NCI-H146 (cell line): ENCODE results near the gene DAB1.
A peak's percentile ranks its signal among the peaks of the same experiment; 100 is the strongest.

Experiments
- DNase-seq: peaks from one replicate; lab custom pipeline; 2025; lab: John Stamatoyannopoulos, UW

DAB1 gene

DNA sequence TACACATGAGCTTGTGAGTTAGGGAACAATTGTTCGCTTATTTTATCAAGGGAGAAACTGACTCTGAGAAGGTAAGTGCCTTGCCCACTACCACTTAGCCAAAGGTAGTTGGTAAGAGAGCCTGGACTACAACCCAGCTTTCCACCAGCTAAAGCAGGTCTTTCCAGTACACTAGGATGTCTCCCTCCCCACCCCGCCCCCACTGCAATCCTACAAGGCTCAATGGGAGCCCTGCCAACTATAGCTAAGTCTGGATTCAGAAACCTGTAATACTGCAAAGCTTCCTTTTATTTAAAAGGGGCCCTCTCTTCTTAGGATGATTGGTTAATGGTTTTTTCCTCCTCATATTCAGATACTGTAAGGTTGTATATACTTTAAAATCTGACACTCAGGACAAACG lies 356.0 kb downstream of the DAB1 start:
- DNase-seq: no peak

DNA sequence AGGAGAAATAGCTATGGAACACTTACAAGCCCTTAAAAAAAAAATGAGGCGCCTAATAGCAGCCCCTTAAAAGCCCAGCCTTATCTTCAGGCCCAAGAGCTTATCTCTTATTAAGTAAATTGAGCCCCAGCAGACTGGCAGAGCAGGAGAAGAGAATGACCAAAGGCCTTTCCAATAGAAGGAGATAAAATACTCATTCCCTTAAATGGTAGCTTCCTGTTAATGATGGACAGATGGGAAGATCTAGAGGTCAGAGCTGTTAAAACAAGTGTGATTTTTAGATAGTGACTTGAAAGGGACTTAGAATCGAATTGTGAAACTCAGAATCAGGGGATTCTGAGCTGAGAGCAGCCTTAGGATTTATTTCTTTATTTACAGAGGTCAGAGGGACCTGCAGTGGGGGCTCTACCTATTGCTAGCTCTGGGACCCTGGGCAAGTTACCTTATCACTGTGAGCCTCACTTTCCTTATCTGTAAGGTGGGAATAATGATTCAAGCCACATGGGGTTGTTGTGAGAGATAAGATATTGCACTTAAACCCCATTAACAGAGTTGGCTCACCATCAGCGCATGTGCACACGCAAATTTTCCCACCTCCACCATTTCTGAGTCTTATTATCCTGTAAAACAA lies 356.8 kb downstream of the DAB1 start:
- DNase-seq: no peak

DNA sequence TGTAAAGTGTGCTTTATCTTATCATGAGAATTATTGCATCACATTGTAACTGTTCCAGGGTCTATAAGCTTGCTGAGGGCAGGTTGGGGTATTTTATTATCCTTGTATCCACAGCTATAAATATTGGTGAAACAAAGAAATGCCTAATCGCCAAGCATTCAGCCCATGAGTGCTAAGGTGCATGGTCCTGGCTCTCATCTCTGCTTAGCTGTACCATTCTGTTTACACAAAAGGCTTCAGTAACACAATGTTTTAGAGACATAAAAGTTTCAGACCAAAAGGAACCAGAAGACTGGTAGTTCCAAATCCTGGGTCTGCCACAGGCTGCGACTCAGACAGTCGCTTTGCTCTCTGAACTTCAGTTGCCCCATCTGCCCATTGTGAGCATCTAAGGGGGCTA lies 358.4 kb downstream of the DAB1 start:
- no peak for DNase-seq

DNA sequence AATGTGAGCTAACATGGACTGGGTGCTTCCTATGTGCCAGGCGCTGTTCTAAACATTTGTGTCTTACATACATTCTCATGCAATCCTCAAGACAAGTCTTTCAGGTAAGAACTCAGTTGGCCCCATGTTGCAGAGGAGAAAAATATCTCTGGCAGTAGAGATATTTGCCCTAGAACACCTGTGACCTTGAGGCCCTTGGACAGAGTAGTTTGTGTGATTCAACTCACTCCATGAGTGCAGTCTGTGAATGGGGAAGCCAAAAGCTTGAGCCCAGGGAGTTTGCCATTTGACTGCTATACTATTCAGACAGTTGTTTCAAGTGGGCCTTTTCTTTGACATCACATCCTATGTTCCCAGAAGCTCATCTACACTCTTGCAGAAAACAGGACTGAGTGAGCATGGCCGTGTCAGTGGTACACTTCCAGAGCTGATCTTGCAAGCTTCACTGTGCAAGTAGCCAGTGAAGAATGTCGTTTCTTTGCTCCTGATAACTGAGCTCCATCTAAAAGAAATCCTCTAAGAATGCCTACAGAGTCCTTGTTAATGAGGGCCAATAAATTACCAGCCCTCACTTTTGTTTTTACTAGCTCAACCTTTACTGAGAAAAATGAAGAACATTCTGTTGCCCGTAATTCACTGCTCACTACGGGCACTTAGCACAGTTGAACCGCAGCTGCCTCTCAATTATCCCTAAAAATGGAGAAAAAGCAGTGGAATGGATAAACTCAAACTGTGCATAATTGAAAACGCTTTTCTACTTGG lies 359.3 kb downstream of the DAB1 start:
- no peak for DNase-seq

DNA sequence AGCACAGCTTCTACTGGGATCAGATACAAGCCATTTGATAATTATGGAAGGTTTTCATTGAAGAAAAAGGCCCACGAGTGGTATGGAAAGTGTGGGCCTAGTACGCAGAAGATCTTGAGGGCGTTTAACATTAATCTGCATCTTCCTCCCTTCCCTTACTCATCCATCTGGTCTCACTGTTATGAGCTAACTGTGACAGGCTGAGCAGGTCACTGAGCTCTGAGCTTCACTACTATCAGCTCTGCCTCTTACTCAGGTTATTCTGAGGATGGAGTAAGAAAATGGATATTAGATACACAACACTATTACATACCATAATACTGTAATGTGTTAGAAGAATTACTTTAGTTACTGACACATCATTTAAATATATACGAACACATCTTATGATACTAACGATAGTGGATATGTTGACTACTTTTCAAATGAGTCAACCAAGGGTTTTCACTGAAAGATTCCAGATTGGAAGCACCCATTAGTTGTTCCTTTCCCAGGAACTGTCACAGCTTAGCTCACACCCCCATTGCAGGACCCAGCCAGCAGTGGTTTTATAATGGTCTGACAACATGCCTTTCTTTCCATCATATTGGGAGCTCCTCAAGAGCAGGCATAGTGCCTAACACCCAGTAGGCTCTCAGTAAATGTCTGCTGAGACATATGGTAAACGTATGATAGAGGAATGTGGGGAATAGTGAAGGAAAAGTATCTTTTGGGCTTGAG lies 360.3 kb downstream of the DAB1 start:
- DNase-seq: no peak

DNA sequence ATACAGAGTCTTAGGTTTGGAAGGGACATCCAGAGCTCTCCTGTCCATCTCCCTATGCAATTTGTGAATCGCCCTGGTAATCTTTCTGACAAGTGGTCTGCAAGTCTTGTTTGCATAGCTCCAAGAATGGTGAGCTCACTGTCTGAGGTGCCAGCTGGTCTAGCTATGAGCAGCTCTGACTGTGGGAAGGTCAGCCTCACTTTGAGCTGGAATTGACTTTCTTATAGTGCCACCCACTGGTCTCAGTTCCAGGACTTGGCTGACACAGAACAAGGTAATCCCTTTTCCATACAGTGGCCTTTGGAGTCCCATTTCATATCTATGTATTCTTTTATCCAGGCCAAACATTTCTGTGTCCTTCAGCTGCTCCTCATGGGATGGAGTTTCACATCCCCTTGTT lies 362.5 kb downstream of the DAB1 start:
- peak; percentile 34 for DNase-seq

DNA sequence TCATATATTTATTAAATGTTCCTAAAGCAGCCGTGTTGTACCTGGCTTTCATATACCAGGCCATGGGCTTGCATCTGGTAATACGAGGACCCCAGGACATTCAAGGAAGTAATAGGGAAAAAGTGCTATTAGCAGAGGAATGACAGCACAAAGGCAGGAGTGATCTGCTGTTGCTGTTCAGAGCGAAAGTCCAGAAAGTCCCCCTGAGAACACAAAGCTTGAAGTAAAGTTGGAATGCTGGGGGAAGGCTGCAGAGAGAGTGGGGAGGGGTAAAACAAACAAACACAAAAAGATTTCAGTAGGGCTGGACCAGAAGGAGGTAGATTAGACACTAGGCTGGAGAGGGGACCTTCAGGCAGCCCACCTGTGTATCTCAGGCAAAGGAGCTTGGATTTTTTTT lies 363.4 kb downstream of the DAB1 start:
- DNase-seq: no peak

DNA sequence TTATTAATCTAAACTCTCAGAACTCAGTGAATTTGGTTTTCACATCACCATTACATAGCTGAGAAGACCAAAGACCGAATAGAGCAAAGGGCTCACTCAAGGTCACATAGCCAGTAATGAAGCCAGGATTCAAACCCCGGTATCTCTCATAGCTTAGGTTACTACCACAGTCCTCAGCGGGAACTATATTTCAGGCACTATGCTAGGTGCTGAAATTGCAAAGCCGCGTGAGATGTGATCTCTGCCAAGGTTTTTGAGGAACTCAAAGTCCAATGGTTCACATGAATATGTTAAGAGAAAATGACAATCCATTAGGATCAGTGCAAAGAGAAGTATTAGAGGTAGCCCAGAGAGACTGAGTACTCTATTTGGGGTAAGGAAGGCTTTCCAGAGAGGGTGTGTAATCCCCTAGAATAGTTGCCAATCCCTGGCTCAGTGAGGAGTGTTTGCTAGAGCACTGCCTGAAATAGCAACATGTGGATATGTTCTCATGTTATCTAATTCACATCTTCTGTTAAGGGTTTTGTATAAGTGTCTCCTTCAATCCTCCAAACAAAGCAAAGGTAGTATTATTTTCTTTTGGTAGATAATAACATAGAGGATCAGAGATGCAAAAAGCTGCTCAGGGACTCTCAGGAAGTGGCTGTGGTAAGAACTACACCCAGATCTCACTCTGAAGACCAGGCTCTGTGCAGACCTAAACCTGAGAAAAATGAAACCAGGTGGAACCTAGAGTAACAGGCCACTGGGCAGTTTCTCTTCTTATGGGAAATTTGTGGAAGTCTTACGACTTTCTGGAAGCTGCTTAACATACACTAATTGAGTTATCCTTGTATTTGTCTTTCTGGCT lies 365.0 kb downstream of the DAB1 start:
- DNase-seq: no peak

DNA sequence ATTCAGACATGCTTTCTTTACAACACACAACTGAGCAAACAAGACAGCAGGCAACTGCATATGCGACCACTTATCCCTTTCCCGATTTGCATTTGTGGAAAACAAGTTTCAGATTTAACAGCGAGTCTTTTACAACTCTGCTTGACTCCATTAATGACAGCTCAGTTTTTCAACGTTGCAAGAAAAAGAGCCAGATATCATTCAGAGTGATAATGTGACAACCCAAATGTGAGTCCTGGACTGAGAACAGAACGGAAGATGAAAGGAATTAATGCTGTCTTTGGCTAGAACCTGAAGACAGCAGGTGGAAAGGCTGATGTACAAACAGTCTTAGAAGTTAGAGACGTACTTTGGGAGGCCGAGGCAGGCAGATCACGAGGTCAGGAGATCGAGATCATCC lies 375.0 kb downstream of the DAB1 start:
- DNase-seq: no peak

DNA sequence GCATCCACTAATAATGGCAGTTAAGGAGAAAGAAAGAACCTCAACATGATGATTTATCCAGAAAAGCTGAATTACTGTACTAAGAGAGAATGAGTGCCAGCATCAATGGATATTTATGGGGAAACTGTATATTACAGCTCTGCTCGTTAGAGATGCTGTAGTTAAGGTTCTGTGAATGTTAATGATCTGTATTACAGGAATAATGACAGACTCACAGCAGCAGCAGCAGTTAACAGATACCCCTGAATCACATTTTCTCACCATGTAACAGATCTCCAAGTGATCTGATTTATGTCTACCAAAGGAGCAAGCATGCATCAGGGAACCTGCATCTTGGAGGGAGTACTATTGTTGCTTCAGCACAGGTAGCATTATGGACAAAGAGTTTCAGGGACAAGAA lies 377.4 kb downstream of the DAB1 start:
- no peak for DNase-seq

DNA sequence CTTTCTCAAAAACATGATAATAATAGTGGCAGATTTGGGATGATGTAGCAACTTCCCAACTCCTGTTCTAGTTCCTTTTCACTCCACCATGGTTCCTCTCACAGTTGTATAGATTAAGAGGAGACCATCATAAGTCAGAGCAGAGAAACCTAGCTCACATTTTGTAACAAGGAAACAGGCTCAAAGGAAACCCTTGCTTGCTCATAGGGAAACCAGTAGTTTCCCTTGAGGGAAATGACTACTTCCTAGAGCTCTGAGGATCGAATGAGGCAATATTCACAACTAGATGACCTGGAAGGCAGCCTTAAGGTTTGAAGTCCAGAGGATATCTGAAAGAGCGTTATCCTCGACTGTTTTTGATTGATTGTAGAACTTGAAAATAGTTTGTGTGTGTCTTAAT lies 382.0 kb downstream of the DAB1 start:
- DNase-seq: no peak

DNA sequence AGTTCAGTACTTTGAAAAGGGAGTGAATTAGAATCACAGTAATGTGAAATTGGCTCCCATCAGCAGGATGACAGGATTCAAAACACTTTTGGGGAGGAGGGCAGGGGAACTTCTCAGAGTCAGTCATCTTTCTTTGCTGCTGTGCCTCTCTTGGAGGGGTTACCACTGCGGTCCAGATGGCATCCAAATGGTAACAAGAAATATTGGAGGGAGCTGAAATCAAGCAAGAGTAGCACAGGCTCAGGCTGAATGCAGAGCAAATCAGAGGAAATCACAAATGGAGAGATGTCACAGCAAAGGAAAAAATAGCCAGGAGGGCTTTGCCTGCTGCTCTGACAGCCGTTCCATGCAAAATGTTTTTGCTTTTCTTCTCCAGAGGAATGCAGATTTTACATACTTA lies 383.0 kb downstream of the DAB1 start:
- no peak for DNase-seq

DNA sequence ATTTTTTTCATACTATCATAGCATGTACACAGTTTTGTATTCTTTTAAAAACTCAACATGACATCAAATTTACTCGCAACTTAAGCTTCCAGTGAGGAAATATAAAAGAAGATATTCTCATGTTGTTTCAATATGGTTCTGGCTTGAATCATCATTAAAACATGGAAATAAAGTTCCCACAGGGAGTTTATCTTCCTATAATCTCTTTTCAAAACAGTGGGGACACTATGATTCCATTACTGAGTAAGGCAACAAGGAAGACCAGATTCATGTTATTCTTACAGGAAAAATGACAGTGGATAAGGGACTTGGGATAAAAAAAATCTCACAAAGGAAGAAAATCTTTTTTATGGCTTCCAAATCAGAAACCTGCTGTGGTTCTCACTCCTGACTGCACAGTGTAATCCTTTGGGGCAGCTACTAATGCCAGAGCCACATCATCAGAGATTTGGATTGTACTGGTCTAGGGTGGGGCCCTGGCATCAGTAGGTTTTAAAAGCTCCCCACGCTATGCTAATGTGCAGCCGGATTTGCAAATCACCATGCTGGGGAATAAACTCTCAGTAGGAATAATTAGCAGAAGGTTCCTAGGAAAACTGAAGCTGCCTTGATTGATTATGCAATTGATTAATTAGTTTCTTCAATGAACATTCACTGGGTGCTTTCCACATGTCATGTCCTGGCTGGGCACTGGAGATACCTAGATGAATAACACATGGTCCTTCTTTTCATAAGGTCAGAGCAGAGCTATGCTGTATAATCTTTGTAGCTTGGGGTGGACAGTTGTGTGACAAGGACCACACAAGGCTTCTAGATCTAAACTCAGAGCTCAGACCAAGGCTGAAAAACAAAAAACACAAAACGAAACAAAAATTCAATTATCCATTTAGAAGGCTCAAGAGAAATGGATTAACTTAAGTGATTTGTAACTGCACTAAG lies 386.9 kb downstream of the DAB1 start:
- no peak for DNase-seq

DNA sequence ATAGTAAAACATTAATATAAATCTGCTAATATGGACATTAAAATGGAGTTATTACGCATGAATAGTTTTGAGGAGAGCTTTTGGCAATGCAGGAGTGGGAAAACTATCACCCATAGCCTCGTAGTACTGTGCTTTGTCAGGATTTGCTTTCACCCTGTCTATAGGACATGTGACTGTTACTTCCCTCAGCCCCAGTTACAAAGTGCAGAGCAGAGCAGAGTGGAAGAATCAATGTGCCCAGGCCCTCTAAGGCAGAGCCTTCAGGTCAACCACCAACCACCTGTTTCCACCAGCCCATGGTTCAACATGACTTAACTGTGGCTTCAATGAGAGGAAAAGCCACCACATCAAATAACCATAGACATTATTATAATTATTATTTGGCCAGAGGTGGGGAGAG lies 389.1 kb downstream of the DAB1 start:
- DNase-seq: no peak

DNA sequence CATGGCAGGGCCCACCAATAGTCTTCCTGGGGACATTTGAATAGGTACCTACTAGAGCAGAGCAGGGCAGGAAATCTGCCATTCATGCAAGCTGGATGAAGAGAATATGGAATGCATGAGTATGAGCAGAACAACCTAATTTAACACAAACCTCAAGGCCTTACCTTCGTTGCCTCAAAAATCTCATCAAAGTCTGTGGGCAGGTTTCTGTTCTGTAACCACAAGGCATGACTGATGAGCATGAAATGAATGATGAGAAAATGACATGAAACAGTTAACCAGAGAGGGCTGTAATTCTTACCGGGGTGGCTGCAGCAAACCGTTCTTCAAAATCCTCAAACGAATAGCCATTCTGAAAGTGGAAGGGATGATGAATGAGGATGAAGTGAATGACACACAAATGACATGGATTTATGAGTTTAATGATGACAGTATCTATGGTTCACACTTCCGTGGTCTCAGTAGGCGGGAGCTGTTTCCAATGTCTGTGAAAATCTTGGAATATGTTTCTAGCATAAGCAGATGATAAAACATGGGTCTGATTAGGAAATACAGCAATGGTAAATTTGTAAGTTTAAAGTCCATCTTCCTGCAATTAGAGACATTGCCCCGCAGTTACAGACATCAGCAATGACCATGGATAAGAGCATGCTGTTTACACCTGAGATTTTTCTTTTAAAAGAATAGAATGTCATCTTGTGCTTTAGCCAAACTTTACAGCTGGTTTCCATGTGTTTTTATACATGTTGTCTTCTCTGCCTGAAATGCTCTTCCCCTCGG lies 390.4 kb downstream of the DAB1 start:
- no peak for DNase-seq

DNA sequence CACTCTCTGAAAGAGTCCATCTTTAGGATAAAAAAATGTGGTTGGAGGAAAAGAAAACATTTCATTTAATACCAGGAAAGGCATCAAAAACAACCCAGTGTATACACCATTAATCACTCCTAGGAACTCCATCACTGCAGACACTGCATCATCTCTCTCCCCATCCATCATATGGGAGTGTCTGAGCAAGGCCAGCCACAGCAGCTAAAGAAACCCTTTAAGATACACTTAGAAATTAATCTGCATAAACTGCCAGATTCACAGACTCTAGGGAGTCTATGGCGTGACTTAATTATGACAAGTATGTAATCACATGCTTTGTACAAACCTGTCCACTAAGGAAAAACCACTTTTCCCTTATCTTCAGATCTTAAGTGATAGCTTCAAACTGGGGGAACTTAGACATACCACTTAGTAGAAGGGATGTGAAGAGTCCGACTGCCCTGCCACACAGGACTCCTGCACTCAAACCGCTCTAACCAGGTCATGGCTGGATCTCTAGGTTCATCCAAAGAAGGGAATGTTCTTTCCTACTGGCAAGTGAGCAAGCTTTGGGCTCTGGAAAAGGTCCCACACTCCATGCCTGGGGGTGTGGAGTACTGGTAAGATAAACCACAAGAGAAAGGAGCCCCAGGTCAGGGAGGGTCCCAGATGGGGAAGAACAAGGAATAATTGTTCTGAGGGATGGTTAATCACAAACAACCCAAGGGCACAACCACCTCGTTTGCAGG lies 397.1 kb downstream of the DAB1 start:
- no peak for DNase-seq

DNA sequence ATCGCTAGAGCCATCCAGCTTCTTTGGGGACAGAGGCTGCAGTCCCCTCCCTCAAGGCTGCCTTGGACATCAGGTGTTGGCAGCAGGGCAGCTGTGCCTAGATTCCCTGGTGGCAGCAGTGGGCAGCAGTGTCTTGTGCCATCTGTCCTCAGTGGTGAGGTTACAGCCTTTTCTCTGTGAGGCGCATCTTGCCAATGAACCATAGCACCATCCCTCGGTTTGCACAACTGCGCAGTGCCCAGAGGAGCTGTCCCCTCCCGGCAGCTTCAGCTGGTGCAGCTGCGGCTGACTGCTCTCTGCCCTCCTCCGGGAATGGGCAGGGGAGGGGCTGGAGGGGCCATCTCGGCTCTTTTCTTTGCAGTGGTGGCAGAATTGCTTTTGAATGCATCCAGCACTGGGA lies 399.0 kb downstream of the DAB1 start:
- DNase-seq: no peak

DNA sequence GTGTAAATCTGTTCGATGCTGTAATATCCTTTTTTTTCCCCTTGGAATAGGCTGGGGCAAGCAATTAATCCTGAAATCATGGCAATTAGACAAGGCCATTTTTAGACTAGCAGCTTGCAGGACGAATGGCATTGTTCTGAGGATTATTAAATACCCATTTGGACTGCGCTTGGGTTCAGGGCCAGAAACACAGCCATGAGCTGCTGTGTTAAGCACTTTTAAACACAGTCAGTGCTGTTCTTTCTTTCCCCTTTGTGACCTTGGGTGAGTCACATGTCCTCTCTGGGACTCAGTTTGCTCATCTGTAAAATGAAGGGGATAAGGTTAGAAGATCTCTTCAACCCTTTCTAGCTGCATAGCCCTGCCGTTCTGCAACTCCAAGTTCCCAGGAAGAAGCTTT lies 399.4 kb downstream of the DAB1 start:
- DNase-seq: no peak

DNA sequence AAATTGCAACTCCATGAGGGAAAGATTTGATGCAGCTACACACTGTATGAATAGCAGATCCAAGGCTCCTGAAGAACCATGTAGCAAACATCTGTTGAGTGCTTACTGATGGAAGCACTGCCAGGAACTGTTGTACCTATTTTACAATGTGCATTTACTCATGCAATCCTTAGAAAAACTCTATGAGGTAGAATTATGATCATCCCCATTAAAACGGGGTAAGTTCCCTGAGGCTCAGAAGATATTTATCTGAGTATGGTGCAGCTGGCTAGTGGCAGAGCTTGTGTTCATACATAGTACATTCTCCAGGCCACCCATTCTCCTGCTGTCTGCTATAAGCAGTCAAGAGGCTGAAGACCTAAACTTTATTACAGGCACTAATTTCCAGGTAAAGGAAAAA lies 403.6 kb downstream of the DAB1 start:
- no peak for DNase-seq
